ENCODE data around the gene OTOP2. TPM values are rescaled to one million over a fixed set of nuclear protein-coding genes. Genes with fewer than 3 reads are reported as not detected.
"Not testable (repeated sequence)": the region's sequence is repeated elsewhere in the genome, so short reads cannot be mapped to it uniquely, and the experiment has no call there.

Gene OTOP2
- polyA plus RNA-seq, 3 donors, result 0.05 TPM; not detected in 2

DNA sequence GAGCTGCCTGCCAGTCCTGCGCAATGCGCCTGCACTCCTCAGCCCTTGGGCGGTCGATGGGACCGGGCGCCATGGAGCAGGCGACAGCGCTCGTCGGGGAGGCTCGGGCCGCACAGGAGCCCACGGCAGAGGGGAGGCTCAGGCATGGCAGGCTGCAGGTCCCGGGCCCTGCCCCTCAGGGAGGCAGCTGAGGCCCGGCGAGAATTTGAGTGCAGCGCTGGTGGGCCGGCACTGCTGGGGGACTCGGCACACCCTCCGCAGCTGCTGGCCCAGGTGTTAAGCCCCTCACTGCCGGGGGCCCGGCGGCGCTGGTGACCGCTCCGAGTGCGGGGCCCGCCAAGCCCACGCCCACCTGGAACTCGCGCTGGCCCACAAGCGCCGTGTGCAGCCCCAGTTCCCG lies 17.1 kb upstream of the OTOP2 start:
- DNase-seq, result no peak
- Mint-ChIP-seq H3K4me1 (peaks cover 4% of the 10 kb centered on the region), H3K27me3 (ENCODE audit: low read depth in 3 of 3) (peaks cover 25 to 32% (median 30%) of the 10 kb centered on the region in 3 donors), H3K36me3 (no peaks in the 10 kb centered on the region), H3K9me3 (peaks cover 0 to 13% (median 2%) of the 10 kb centered on the region in 7 donors), H3K4me3 (no peak overlapping the region), H3K27ac (no peak overlapping the region)
- intact Hi-C loops (cut with micrococcal nuclease), result no loop called here
- no peaks in the 10 kb centered on the region for H3K9me3 ChIP-seq (replicated peaks in 1 of 2; ENCODE audit: control insufficient read depth in 1 of 2, insufficient read depth in 1 of 2, low read length in 2 of 2)
- 97% methylated on average over 29 of the region's 34 CpGs for WGBS (ENCODE audit: insufficient coverage)
- no peak overlapping the region for H2AFZ ChIP-seq (ENCODE audit: insufficient read depth, low read depth, low read length, poor library complexity, severe bottlenecking)
- H3K27me3 ChIP-seq (ENCODE audit: control insufficient read depth in 2 of 2, insufficient read depth in 2 of 2, low read length in 2 of 2), result peaks cover 0 to 11% of the 10 kb centered on the region in 2 donors
- no peak overlapping the region for H3K9ac ChIP-seq (ENCODE audit: insufficient read depth, low read length, poor library complexity, severe bottlenecking)
- H3K4me3 ChIP-seq (replicated peaks in 1 of 3; ENCODE audit: low read depth in 2 of 3, low read length in 3 of 3), result no peak overlapping the region
- no peaks in the 10 kb centered on the region for H3K79me2 ChIP-seq (ENCODE audit: insufficient read depth, low read length)
- TF ChIP-seq, protein P1, sequence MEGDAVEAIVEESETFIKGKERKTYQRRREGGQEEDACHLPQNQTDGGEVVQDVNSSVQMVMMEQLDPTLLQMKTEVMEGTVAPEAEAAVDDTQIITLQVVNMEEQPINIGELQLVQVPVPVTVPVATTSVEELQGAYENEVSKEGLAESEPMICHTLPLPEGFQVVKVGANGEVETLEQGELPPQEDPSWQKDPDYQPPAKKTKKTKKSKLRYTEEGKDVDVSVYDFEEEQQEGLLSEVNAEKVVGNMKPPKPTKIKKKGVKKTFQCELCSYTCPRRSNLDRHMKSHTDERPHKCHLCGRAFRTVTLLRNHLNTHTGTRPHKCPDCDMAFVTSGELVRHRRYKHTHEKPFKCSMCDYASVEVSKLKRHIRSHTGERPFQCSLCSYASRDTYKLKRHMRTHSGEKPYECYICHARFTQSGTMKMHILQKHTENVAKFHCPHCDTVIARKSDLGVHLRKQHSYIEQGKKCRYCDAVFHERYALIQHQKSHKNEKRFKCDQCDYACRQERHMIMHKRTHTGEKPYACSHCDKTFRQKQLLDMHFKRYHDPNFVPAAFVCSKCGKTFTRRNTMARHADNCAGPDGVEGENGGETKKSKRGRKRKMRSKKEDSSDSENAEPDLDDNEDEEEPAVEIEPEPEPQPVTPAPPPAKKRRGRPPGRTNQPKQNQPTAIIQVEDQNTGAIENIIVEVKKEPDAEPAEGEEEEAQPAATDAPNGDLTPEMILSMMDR (IDR thresholded peaks at IDR 0.05), result no peak
- no peaks in the 10 kb centered on the region for H4K20me1 ChIP-seq (ENCODE audit: insufficient read depth, low read length)
- H3K36me3 ChIP-seq (replicated peaks in 1 of 2; ENCODE audit: control insufficient read depth in 1 of 2, insufficient read depth in 2 of 2, low read length in 2 of 2), result no peaks in the 10 kb centered on the region
- no peak overlapping the region for H3K27ac ChIP-seq (ENCODE audit: low read depth in 1 of 2, low read length in 2 of 2)
- no peak overlapping the region for H3K4me2 ChIP-seq (replicated peaks; ENCODE audit: extremely low read depth, low read length, poor library complexity, severe bottlenecking)
- H3K4me1 ChIP-seq (ENCODE audit: control insufficient read depth in 1 of 2, insufficient read depth in 2 of 2, low read length in 2 of 2), result no peaks in the 10 kb centered on the region

DNA sequence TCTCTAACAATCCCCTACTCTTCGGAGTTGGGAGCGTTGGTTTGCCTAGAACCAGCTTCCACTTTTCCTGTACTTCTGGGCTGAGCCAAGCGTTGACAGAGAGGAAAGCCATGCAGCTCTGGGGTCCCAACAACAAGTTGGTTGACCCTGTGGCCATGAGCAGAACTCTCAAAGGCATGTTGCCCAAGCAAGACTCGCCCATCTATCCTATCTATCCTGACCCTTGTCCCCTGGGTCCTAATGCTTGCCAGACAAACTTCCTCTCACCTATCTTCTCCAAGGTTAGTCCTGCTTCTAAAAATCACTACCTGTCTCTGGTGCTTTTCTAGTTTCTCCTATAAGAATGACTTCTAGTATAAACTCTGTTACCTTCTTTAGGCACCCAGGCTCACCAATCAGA lies 15.0 kb upstream of the OTOP2 start:
- H3K27me3 ChIP-seq (ENCODE audit: control insufficient read depth in 2 of 2, insufficient read depth in 2 of 2, low read length in 2 of 2); H3K4me3 ChIP-seq (replicated peaks in 1 of 3; ENCODE audit: low read depth in 2 of 3, low read length in 3 of 3); H3K79me2 ChIP-seq (ENCODE audit: insufficient read depth, low read length); DNase-seq; H3K4me1 ChIP-seq (ENCODE audit: control insufficient read depth in 1 of 2, insufficient read depth in 2 of 2, low read length in 2 of 2); H3K9me3 ChIP-seq (replicated peaks in 1 of 2; ENCODE audit: control insufficient read depth in 1 of 2, insufficient read depth in 1 of 2, low read length in 2 of 2); H3K4me2 ChIP-seq (replicated peaks; ENCODE audit: extremely low read depth, low read length, poor library complexity, severe bottlenecking); H3K27ac ChIP-seq (ENCODE audit: low read depth in 1 of 2, low read length in 2 of 2); H3K4me1 Mint-ChIP-seq; H3K27ac Mint-ChIP-seq; H3K36me3 Mint-ChIP-seq; H2AFZ ChIP-seq (ENCODE audit: insufficient read depth, low read depth, low read length, poor library complexity, severe bottlenecking); H3K4me3 Mint-ChIP-seq; H3K36me3 ChIP-seq (replicated peaks in 1 of 2; ENCODE audit: control insufficient read depth in 1 of 2, insufficient read depth in 2 of 2, low read length in 2 of 2); H4K20me1 ChIP-seq (ENCODE audit: insufficient read depth, low read length); intact Hi-C loops (cut with micrococcal nuclease); H3K9ac ChIP-seq (ENCODE audit: insufficient read depth, low read length, poor library complexity, severe bottlenecking): not testable (repeated sequence)
- Mint-ChIP-seq H3K27me3 (ENCODE audit: low read depth in 3 of 3) (peaks cover 13 to 26% (median 23%) of the 10 kb centered on the region in 3 donors), H3K9me3 (peaks cover 5 to 19% (median 7%) of the 10 kb centered on the region in 7 donors)
- WGBS (ENCODE audit: insufficient coverage), result 80% methylated on average over 4 of the region's 4 CpGs

DNA sequence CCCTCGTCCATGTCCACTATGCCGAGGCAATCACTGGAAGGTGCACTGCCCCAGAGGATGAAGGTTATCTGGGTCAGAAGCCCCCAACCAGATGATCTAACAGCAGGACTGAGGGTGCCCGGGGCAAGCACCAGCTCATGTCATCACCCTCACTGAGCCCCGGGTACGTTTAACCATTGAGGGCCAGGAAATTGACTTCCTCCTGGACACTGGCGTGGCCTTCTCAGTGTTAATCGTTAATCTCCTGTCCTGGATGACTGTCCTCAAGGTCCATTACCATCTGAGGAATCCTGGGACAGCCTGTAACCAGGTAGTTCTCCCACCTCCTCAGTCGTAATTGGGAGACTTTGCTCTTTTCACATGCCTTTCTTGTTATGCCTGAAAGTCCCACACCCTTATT lies 12.7 kb upstream of the OTOP2 start:
- H3K9ac ChIP-seq (ENCODE audit: insufficient read depth, low read length, poor library complexity, severe bottlenecking); H3K27ac Mint-ChIP-seq; DNase-seq; H4K20me1 ChIP-seq (ENCODE audit: insufficient read depth, low read length); intact Hi-C loops (cut with micrococcal nuclease); H3K4me1 ChIP-seq (ENCODE audit: control insufficient read depth in 1 of 2, insufficient read depth in 2 of 2, low read length in 2 of 2); H2AFZ ChIP-seq (ENCODE audit: insufficient read depth, low read depth, low read length, poor library complexity, severe bottlenecking); H3K4me3 ChIP-seq (replicated peaks in 1 of 3; ENCODE audit: low read depth in 2 of 3, low read length in 3 of 3); H3K4me1 Mint-ChIP-seq; H3K79me2 ChIP-seq (ENCODE audit: insufficient read depth, low read length); H3K4me3 Mint-ChIP-seq; H3K27me3 ChIP-seq (ENCODE audit: control insufficient read depth in 2 of 2, insufficient read depth in 2 of 2, low read length in 2 of 2); H3K36me3 Mint-ChIP-seq; H3K9me3 ChIP-seq (replicated peaks in 1 of 2; ENCODE audit: control insufficient read depth in 1 of 2, insufficient read depth in 1 of 2, low read length in 2 of 2); H3K27ac ChIP-seq (ENCODE audit: low read depth in 1 of 2, low read length in 2 of 2); H3K4me2 ChIP-seq (replicated peaks; ENCODE audit: extremely low read depth, low read length, poor library complexity, severe bottlenecking); H3K36me3 ChIP-seq (replicated peaks in 1 of 2; ENCODE audit: control insufficient read depth in 1 of 2, insufficient read depth in 2 of 2, low read length in 2 of 2): not testable (repeated sequence)
- peaks cover 5 to 15% (median 8%) of the 10 kb centered on the region in 7 donors for H3K9me3 Mint-ChIP-seq
- H3K27me3 Mint-ChIP-seq (ENCODE audit: low read depth in 3 of 3), result peaks cover 8 to 19% (median 14%) of the 10 kb centered on the region in 3 donors
- 69% methylated on average over 5 of the region's 8 CpGs for WGBS (ENCODE audit: insufficient coverage)
